HG02610 (cell line): ENCODE results near the gene TMEM51.

Source experiments
- ATAC-seq: cut with Tn5 transposase; IDR thresholded peaks from one replicate; pipeline ENCODE4 v1.9.1; 2021; ENCODE audit warnings: mild to moderate bottlenecking, moderate library complexity; ENCODE audit not compliant: unreplicated experiment

The TMEM51 gene

DNA sequence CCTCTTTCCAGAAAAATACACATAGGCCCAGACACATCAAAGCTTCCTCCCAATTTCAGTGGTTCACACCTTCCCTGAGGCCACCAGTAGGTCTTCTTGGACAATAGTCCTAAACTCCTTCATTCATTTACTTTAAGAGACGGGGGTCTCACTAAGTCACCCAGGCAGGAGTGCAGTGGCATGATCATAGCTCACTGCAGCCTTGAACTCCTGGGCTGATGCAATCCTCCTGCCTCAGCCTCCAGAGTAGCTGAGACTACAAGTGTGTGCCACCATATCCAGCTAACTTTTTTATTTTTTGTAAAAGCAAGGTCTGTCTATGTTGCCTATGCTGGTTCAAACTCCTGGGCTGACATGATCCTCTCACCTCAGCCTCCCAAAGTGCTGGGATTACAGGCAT lies 85.2 kb downstream of the TMEM51 start:
- ATAC-seq, result no peak

DNA sequence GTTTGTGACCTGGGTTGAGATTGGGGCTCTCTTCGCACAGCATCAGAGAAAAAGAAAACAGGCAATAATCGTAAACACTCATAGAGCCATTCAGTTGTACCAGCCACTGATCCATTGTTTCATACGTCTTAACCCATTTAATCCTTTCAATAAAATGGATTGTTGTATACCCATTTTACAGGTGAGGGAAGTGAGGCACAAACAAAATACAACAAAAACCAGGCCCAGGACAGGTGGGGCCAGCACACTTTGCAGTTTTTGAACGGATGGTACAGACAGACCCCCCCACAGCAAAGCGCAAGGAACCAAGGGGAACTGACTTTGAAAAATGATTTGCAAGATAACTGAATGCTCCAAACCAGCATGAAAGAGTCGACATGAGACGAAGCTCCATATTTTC lies 89.2 kb downstream of the TMEM51 start:
- no peak for ATAC-seq

DNA sequence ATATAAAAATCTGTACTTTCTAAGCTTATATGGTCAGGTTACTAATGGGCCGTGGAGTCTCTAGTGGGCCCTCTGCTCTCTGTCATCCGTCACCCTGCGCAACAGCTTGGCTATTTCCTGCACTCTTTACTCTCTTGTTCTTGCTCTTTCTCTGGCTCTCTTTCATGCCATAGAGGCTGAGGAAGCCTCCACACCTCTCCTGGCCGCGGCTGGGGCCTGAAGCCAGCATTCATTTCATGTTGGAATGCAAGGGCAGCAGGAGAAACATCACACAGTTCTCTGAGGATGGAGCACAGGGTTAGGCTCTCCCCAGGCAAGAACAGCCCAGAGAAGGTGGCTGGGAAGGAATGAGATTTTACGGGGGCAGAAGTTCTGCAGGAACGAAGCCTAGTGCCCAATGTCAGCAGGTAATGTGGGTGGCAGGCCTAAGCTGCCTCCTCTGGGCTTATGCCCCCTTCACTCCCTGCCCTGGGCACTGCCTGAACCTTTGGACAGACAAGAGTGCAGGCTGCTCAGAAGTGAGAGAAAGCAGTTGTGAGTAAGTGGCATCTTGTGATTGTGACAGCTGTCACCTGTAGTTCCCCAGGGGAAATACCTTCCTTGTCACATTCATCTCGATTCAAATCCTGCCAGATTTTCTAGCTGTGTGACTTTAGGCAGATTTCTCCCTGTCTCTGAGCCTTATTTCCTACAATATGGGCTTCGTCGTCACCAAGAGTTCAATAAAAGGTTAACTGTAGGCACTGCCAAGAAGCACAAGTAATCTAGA lies 89.9 kb downstream of the TMEM51 start:
- ATAC-seq, result no peak

DNA sequence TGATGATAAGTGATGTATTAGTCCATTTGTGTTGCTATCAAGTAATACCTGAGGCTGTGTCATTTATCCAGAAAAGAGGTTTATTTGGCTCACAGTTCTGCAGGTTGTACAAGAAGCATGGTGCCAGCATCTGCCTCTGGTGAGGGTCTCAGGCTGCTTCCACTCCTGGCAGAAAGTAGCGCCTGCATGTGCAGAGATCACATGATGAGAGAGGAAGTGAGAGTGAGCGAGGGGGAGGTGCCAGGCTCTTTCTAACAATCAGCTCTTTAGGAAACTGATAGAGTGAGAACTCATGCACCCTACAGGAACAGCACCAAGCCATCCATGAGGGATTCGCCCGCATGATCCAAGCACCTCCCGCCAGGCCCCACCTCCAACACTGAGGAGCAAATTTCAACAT lies 91.3 kb downstream of the TMEM51 start:
- no peak for ATAC-seq

DNA sequence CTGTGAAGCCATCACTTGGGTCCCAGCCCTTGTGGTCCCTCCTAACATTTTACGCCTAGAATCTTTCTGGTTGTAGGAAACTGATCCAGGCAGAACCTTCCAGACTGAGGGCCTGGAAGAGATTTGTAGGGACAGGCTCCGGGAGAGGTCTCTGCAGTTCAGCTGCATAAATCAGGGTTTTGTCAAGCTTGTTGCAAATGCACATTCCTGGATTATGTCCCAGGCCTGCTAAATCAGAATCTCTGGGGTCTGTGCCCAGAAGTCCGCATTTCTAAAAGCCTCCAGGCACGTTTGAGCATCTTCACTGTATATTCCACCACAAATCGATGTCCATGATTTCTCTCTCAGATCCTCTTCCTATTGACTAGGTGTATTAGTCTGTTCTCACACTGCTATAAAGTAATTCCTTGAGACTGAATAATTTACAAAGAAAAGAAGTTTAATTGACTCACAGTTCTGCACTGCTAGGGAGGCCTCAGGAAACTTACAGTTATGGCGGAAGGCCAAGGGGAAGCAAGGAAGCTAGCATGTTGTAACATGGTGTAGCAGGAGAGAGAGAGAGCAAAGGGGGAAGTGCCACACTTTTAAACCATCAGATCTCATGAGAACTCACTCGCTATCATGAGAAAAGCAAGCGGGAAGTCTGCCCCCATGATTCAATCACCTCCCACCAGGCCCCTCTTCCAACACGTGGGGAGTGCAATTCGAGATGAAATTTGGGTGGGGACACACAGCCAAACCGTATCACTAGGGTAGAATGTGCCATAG lies 92.2 kb downstream of the TMEM51 start:
- ATAC-seq, result no peak

DNA sequence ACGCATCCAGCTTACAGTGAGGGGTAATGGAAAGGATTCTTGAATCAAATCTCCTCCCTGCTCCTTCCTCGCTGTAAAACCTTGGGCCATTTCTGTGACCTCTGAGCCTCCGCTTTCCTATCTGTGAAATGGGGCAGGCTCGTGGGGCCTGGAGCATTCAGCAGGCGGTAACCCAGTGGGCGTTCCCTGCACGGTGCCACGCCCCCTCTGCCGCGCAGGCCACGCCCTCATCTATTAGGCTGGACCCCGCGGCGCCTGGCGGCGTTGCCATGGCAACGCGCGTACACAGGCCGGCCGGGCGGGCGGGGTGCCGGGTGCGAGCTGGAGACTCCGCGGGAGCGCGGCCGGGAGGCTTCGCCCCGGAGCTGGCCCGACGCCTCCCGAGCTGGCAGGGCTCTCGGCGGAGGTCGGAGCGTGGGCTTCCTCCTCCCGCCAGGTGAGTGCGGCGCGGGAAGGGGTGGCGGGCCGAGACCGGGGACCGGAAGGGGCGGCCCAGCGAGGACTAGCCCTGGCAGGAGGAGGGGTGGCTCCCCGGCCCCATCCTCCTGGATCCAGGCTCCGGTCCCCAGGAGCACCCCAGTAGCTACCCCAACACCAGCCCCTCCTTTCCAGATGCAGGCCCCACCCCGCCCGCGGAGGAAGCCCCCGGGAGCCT lies 93.5 kb downstream of the TMEM51 start, which contains the start of gene FHAD1:
Gene FHAD1 (plus strand): TSS at position 264 of the 655 bp plus-strand sequence. CDS start 4,562 bp downstream, outside the sequence.
- ATAC-seq, result peak; percentile 47

DNA sequence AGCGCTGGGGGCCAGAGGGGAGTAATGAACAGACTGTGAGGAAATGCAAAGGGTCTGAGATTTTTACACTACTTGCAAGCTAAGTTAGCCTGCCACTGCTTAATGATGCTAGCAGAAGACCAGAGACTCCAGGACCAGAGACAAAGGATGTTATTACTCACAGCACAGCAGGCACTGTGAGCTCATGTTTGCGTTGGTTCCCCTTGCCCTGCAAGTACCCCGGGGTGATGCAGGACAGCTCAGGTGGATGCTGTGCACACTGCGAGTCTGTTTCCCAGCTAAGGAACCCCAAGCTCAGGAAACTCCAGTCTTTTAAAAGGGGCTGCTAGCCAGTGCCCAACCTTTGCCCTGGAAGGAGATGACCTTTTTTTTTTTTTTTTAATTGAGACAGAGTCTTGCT lies 94.7 kb downstream of the TMEM51 start:
- ATAC-seq, result no peak

DNA sequence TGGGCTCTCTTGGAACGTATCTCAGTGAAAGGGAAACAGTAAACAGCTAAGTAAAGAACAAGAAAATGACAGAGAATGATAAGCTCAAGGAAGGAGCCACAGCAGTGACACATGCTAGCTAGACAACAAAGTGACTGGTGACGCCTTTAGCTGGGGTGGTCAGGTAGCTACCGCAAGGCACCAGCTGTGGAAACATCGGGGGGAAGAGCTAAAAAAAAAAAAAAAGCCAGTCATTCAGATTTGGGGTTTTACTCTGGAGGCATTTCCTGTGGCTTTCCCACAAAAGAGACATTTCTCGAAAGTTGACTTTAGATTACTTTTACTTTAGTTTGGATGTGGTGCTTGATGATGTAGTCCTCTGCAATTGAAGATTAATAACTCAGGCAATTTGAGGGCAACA lies 95.5 kb downstream of the TMEM51 start:
- no peak for ATAC-seq

DNA sequence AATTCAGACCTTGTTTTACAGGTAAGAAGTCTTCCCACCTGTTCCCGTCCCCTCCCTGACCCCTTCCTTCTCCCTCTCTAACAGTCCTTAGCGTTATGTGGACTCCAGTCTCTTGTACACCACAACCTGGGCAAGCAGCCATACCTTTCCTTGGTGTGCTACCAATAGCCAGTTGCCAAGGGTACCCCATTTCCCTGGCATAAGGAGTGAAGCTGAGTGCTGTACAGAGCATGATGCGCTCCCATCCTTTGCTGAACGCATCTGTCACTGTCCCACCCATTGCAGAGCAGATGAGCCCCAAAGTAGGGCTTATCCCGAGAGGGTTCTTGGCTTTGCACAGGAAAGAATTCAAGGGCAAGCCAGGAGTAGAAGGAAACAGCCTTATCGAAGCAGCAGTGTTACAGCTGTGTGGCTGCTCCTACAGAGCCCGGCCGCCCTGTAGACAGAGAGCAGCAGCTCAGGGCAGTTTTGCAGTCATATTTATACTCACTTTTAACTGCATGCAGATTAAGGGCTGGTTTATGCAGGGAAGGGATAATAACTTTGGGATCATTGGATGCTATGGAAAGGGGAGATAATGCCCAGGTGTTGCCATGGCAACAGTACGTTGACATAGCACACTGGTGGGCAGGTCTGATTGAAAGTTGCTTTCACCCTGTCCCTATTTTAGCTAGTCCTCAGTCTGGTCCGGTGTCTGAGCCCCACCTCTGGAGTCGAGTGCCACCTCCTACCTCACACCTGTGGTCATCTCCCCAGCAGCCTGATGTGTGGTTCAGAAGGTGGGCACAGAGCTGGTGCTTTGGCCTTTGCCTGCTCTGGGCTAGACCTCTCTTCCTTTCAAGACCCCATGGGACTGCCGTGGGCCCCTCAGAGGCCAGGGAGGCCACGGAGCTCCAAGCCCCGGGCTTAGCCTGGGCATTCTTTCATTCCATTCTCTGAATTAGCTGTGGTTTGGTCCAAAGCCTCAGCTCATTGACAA lies 98.6 kb downstream of the TMEM51 start:
- no peak for ATAC-seq

DNA sequence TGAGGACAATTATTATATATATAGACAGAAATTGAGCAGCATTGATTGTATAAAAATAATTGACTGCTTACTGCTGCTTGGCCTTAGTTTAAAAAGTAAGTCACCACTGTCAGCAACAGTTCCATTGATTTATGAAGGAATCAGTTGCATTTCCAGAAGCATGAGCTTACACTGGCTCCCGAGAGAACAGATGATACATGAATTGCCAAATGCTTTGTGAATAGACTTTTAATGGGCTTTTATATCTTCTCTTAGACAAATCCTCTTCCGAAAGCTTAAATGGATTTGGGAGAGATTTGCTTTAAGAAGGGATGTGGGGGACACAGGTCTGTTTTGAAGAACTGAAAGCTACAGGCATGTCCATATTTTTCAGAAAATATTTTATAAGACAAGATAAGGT lies 101.0 kb downstream of the TMEM51 start:
- no peak for ATAC-seq

DNA sequence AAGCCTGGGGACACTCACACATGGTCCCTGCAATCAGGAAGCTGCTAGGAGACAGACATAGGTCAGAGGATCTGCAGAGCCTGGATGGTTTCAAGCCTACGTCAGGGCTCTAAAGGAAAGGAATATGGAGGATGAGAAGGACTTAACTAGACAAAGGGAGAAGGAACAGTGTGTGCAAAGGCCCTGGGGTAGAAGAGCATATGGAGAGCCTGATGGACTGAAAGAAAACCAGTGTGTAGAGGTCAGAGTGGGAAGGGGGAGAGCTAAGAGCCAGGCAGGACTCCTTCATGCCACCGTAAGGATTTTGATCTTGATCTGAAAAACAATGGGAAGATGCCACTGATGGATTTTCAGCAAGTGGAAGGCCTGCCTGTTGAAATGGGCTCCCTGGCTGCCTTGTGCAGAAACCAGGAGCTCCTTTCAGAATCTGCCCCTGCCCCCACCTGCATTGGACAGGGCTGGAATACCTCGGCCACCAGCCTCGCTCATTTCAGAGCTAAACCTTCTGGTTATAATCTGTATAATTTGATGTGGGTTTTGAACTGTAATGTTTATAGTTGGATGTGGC lies 102.1 kb downstream of the TMEM51 start:
- no peak for ATAC-seq

DNA sequence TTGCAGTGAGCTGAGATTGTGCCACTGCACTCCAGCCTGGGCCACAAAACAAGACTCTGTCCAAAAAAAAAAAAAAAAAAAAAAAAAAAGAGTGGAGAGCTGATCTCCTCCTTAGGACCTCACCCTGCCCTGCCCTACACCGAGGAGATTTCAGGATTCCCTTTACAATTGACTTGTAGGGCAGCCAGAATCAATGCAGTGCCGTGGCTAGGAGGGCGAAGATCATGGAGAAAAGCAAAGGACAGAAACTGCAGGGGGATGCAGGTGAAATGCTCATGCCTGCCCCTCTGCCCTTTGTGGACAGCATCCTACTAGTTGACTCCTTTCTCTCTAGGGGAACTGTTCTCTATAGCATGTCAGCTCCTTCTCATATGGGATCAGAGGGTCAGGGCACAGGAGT lies 103.0 kb downstream of the TMEM51 start:
- no peak for ATAC-seq

DNA sequence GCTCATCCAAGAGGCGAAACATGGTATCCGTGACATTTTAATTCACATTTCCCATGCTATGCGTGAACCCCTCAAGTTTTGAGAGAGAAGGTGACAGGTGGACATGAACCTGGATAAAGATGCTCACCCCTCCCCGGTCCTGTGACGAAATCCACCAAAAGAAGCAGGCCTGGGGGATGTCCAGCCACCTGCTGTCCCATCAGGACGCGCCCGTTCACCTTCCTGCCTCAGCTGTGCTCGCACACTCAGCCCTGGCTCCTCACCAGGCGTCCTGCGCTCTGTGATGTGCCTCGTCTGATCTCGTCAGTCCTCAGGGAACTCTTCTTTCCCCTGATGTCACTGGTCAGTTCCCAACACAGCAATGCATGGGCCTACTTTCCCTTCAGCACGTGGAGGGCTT lies 103.8 kb downstream of the TMEM51 start:
- no peak for ATAC-seq

DNA sequence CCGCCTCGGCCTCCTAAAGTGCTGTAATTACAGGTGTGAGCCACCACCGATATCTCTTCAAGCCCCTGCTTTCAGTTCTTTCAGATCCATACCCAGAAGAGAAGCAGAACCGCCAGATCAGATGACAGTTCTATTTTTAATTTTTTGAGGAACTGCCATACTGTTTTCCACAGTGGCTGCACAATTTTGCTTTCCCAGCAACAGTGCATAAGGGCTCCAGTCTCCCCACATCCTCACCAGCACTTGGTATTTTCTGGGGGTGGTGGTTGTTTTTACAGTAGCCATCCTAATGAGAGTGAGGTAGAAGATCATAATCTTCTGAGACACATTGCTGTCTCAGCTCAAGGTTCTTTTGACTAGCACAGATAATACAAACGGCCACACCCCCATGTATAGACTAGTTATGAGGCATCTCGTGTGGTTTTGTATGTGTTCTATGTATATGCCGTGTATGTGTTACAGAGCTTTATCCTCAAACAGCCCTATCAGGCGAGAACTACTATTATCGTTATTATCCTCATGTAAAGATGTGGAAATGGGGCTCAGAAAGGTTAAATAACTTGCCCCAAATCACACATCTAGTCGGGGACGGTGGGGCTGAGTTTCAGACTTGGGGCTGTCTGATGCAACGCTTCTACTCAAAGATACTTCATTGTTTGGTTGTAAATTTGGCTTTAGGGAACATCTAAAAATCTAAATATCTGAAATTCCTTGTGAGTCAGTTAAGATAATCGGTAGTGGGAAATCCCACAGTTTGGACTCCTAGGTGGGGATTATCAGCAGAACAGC lies 105.5 kb downstream of the TMEM51 start:
- no peak for ATAC-seq

DNA sequence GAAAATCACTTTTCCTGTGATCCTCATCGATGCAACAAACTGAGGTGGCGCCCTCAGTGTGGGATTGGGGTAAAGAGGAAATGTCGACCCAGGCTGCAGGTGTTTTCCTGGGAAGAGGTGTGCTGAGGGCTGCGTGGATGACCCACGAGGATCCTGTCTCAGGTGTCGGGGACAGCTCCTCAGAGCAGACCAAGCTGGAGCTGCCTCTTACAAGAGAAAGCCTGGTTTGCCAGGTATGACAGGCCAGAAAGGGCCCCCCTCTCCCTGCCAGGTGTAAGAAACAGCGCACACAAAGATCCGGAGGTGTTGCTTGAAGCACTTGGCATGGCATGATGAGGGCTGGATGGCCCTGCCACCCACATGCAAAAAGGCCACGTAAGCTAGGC lies 106.1 kb downstream of the TMEM51 start:
- no peak for ATAC-seq

DNA sequence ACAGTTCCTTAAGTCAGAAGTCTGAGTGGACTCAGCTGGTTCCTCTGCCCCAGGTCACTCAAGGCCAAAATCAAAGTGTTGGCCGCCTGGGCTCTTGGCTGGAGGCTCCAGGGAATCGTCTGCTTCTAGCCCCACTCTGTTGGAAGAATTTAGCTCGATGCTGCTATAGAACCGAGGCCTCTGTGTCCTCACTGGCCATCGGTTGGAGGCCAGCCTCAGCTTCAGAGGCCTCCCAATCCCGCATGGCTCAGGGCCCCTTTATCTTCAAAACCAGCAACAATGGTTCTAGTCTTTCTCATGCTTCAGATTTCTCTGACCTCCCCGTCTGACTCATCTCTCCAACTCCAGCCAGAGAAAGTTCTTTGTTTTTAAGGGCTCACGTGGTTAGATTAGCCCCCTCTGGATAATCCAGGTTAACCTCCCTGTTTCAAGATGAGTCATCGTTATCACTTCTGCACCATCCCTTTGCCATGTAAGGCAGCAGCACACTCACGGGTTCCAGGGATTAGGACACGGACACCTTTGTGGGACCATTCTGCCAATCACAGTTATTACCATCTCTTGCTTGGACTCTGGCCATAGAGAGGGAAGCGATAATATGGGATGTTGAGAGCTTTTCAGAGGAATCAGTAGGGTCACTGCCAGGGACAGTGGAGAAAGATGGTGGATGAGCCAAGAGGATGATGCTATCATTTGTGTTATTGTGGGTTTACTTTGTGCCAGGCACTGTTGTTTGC lies 107.0 kb downstream of the TMEM51 start:
- no peak for ATAC-seq

DNA sequence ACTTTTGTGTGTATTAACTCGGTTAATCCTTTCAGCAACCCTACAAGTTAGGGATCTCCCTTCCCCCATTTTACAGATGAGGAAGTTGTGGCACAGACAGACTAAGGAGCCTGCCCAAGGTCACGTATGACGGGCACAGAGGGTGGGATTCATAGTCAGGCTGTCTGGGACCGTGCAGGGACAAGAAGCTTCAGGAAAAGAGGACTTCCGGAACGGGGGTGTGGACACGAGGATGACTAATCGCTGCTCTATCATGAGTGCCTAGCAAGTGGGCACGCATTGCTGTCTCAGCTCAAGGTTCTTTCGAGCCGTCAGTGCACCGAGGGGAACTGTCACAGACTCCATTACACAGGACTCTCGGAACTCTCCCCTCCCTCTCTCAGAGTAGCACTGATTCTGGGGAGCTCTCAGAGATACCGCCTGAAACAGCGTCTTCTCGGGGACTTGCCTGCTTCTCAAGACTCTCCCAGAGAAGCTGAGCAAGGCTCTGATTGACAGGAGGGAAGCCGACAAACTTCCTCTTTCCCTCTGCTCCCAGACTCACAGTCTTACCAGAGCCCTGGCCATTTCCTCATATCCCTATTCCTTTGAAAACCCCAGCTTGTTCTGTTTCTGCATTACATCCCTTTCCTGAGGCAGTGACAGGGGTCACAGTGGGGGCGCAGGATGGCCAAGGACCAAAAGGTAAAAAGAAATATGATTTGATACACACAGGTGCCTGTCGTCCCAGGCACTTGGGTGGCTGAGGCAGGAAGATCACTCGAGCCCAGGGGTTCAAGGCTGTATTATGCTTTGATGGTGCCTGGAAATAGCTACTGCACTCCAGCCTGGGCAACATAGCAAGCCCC lies 107.8 kb downstream of the TMEM51 start:
- ATAC-seq, result peak; percentile 36

DNA sequence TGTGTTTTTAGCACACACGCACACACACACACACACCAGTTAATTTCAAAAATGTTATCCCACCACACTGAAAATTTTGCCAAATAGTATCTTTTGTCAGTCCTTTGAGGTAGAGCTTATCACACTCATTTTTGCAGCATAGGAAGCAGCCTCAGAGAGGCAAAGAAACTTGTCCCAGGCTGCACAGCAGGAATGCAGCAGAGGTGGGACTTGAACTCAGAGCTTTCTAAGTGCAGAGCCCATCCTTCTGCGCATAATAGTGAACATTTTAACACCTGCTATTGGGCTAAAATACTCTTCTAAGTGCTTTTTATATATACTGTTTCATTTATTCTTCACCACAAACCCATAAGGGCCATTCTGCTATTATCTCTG lies 108.4 kb downstream of the TMEM51 start:
- ATAC-seq, result no peak
